Muscle layer of duodenum (tissue), 2 donors: Measurements from ENCODE around the gene ALS2.
"Not testable (repeated sequence)": the region's sequence is repeated elsewhere in the genome, so short reads cannot be mapped to it uniquely, and the experiment has no call there.

Experiments
- H3K27ac ChIP-seq: one replicate; pipeline ENCODE4 v1.7.0; 2013; ENCODE audit warnings: mild to moderate bottlenecking, low read length
- H3K27me3 ChIP-seq: one replicate; pipeline ENCODE4 v1.7.0; 2013; ENCODE audit warnings: low read depth, mild to moderate bottlenecking, control low read depth, low read length
- H3K36me3 ChIP-seq, 2 donors: one replicate each; pipeline ENCODE4 v1.7.0; 2013; ENCODE audit warnings: low read length in 2 of 2, control low read depth in 1 of 2, mild to moderate bottlenecking in 1 of 2; ENCODE audit not compliant: insufficient read depth in 2 of 2, control insufficient read depth in 1 of 2
- H3K4me1 ChIP-seq, 2 donors: one replicate each; pipeline ENCODE4 v1.7.0; 2013; ENCODE audit warnings: low read length in 2 of 2, mild to moderate bottlenecking in 2 of 2, control low read depth in 1 of 2, moderate library complexity in 1 of 2; ENCODE audit not compliant: insufficient read depth in 2 of 2, control insufficient read depth in 1 of 2
- H3K4me3 ChIP-seq, 2 donors: one replicate each; pipeline ENCODE4 v1.7.0; 2013; ENCODE audit warnings: low read length in 2 of 2, low read depth in 1 of 2, mild to moderate bottlenecking in 1 of 2
- H3K9me3 ChIP-seq, 2 donors: one replicate each; pipeline ENCODE4 v1.7.0; 2013; ENCODE audit warnings: low read length in 2 of 2, control low read depth in 1 of 2, mild to moderate bottlenecking in 1 of 2; ENCODE audit not compliant: control insufficient read depth in 1 of 2
- donor health status: healthy.

The ALS2 gene

GRCh38 chr2:201808027-201808426 lies 27.3 kb upstream of the ALS2 start:
- Histone ChIP-seq H3K4me1 (peaks cover 0 to 6% of the 10 kb centered on the region in 2 donors), H3K27ac (no peak overlapping the region), H3K36me3 (no peaks in the 10 kb centered on the region), H3K4me3 (no peak overlapping the region), H3K27me3 (no peaks in the 10 kb centered on the region), H3K9me3 (no peaks in the 10 kb centered on the region)

DNA sequence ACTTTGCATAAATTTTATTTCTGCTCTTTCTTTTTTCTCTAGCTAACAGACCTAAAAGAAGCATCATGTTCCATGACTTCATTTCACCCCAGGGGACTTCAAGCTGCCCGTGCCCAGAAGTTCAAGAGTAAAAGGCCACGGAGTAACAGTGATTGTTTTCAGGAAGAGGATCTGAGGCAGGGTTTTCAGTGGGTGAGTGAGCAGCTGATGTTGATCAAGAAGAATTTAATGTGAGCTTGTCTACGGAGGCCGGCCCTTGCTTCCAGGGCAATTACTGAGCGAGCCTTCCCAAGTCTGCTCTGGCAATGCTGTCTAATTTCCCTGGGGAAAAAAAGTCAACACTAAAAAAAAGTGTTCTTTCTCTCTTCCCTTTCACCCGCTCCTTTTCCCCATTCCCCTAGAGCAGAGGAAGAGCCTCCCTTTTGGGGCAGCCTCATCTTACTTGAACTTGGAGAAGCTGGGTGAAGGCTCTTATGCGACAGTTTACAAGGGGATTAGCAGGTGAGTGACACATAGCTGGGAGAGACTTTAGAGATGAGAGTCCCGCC lies 26.8 kb upstream of the ALS2 start:
- H3K27me3 ChIP-seq = no peaks in the 10 kb centered on the region
- H3K36me3 ChIP-seq = no peaks in the 10 kb centered on the region
- H3K4me3 ChIP-seq = no peak overlapping the region
- H3K9me3 ChIP-seq = no peaks in the 10 kb centered on the region
- H3K27ac ChIP-seq = no peak overlapping the region
- peaks cover 0 to 6% of the 10 kb centered on the region in 2 donors for H3K4me1 ChIP-seq

DNA sequence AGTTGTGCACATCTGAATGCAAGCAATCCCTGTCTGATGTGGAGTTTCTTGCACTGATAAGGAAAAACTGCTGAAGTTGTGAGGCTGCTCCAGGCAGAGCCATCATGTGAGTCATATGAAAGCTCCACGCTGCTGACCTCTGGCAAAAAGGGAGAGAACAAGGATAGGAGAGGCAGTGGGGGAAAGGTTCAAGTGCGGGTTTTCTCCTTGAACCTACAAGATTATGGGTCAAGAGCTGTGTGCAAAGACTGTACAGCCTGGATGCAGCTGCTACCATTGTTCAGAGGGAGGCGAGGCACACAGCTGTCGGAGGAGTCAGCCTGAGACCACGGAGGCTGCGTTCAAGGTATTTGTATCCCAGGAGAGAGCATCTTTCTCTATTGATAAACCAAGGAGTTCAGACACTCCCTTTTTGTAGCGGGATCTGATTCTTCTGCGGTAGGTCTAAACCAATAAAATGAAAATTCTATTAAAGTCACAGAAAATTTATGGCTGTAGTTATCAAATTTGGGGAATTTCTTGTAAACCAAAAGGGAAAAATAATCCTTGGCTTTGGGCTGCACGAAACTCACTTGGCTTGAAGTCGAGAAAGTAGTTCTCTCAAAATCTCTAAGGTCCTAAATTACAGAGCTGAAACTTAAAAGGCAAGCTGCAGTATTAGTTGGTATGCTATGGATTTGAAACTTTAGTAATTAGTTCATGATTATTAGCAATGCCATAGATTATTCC lies 25.9 kb upstream of the ALS2 start, which contains the start of gene CDK15:
Gene CDK15, plus strand, starts transcription at position 96 of the 729 bp plus-strand sequence. Its CDS starts 128 bp downstream, at position 224.
- no peaks in the 10 kb centered on the region for H3K9me3 ChIP-seq
- peaks cover 0 to 6% of the 10 kb centered on the region in 2 donors for H3K4me1 ChIP-seq
- H3K27ac ChIP-seq = no peak within 1 kb of the TSS
- no peaks in the 10 kb centered on the region for H3K36me3 ChIP-seq
- H3K4me3 ChIP-seq = peak within 1 kb of the TSS in 1 of 2 donors; percentile 12
- H3K27me3 ChIP-seq = no peaks in the 10 kb centered on the region

GRCh38 chr2:201798914-201799285 lies 18.2 kb upstream of the ALS2 start:
- not testable (repeated sequence) for H3K4me3 ChIP-seq, H3K9me3 ChIP-seq, H3K4me1 ChIP-seq, H3K27me3 ChIP-seq, H3K27ac ChIP-seq, H3K36me3 ChIP-seq

- Histone ChIP-seq H3K4me3 (no peak overlapping the region), H3K27ac (no peak overlapping the region), H3K4me1 (no peaks in the 10 kb centered on the region)
Observed at GRCh38 chr2:201798252-201798913, 17.6 kb upstream of the ALS2 start.

GRCh38 chr2:201797175-201797840 lies 16.6 kb upstream of the ALS2 start:
- Histone ChIP-seq H3K36me3 (no peaks in the 10 kb centered on the region), H3K9me3 (no peaks in the 10 kb centered on the region), H3K4me3 (no peak overlapping the region), H3K27ac (no peak overlapping the region), H3K27me3 (no peaks in the 10 kb centered on the region), H3K4me1 (no peaks in the 10 kb centered on the region)

More at GRCh38 chr2:201798252-201798913, 17.6 kb upstream of the ALS2 start:
- Histone ChIP-seq H3K36me3 (no peaks in the 10 kb centered on the region), H3K9me3 (no peaks in the 10 kb centered on the region), H3K27me3 (no peaks in the 10 kb centered on the region)

- no peak overlapping the region for H3K27ac ChIP-seq
- no peaks in the 10 kb centered on the region for H3K9me3 ChIP-seq
- no peak overlapping the region for H3K4me3 ChIP-seq
- no peaks in the 10 kb centered on the region for H3K36me3 ChIP-seq
- H3K4me1 ChIP-seq = no peaks in the 10 kb centered on the region
- no peaks in the 10 kb centered on the region for H3K27me3 ChIP-seq
Observed at GRCh38 chr2:201796478-201796865, 15.7 kb upstream of the ALS2 start.

DNA sequence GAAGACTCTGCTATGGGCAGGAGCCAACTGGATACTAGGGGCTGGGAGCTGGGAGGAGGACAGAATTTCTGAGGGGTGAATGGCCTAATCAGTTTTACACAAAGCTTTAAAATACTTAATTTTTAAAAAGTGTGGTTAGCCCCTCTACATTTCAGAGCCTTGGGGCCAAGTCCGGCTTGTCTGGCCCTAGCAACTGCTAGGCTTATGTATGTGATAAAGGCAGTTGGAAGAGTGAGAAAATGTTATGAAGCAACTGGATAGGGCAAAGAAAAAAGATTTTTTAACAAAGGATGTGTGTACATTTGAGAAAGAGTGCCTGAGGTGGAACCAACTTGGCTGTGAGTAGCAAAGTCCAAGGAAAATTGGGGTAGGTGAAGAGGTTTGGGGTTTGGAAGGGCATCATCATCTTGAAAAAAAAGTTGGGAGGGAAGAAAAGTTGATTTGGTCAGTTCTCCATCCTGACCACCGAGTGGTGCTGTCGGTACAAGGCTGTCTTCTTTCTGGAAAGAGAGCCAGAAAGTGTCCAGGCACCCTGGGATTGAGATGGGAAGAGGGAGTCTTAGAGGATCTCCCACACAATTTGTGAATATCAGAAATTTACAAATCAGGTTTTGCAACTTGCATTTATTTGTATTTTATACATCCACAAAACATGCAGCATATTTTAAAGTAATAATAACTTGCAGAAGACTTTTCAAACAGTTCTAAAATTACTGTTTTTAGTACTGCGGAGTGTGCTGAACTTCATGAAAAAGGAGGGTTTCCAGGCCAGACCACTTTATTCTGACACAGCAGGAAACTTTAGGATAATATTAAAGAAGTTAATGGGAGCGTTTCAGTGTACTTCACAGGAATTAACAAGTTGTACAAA lies 15.1 kb upstream of the ALS2 start:
- no peaks in the 10 kb centered on the region for H3K9me3 ChIP-seq
- no peak overlapping the region for H3K4me3 ChIP-seq
- H3K27ac ChIP-seq = no peak overlapping the region
- no peaks in the 10 kb centered on the region for H3K27me3 ChIP-seq
- no peaks in the 10 kb centered on the region for H3K4me1 ChIP-seq
- no peaks in the 10 kb centered on the region for H3K36me3 ChIP-seq

DNA sequence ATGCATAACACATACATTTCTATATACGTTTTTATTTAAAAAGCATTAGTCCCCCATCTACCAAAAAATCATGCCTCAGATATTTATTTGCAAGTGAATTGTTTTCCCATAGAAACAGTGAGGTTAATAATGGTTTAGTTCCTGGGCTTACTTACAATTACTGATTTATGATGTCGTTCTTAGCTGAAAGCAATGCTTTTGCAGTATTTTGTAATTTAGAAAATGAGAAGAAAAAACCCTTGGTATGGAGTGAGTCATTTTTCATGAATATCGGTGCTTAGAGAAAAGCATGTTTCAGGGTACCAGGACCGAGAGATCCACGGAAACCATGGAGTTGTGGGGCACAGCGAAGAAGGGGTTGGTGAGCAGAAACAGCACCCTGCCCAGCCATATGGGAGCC lies 13.6 kb upstream of the ALS2 start:
- H3K9me3 ChIP-seq = no peaks in the 10 kb centered on the region

GRCh38 chr2:201793631-201794030 lies 12.9 kb upstream of the ALS2 start:
- Histone ChIP-seq H3K9me3 (no peaks in the 10 kb centered on the region), H3K4me3 (no peak overlapping the region), H3K27me3 (no peaks in the 10 kb centered on the region), H3K27ac (no peak overlapping the region), H3K36me3 (no peaks in the 10 kb centered on the region), H3K4me1 (no peaks in the 10 kb centered on the region)

More for the DNA sequence above, 13.6 kb upstream of the ALS2 start:
- Histone ChIP-seq H3K27me3 (no peaks in the 10 kb centered on the region), H3K36me3 (no peaks in the 10 kb centered on the region), H3K4me3 (no peak overlapping the region), H3K4me1 (no peaks in the 10 kb centered on the region), H3K27ac (no peak overlapping the region)
